OCI-LY1 (cell line): ENCODE results near the gene GSTT2B.
"Not testable (repeated sequence)": the region's sequence is repeated elsewhere in the genome, so short reads cannot be mapped to it uniquely, and the experiment has no call there.

Experiments
- H2AFZ ChIP-seq: fragments of 200-600 bp; sonication (generic), shearing (Covaris generic); 2 replicates; pipeline ENCODE4 v1.6.0; 2014; ENCODE audit warnings: antibody characterized with exemption, mild to moderate bottlenecking, low read length
- H3F3A ChIP-seq: fragments of 200-600 bp; sonication (generic), shearing (Covaris generic); 2 replicates; pipeline ENCODE4 v1.6.0; 2014; ENCODE audit warnings: mild to moderate bottlenecking, antibody characterized with exemption, low read length, moderate library complexity; ENCODE audit not compliant: insufficient read depth
- H3K27ac ChIP-seq: fragments of 200-600 bp; sonication (generic); 2 replicates; pipeline ENCODE4 v1.5.1; 2014; ENCODE audit warnings: low read length, mixed run types, mild to moderate bottlenecking, low read depth; ENCODE audit not compliant: poor library complexity, severe bottlenecking
- H3K27me3 ChIP-seq: fragments of 200-600 bp; sonication (generic); 2 replicates; pipeline ENCODE4 v1.6.0; 2014; ENCODE audit warnings: antibody characterized with exemption, mild to moderate bottlenecking, low read length, moderate library complexity; ENCODE audit not compliant: insufficient read depth
- H3K36me3 ChIP-seq: fragments of 200-600 bp; sonication (generic); 2 replicates; pipeline ENCODE4 v1.6.1; 2014; ENCODE audit warnings: mild to moderate bottlenecking, antibody characterized with exemption, low read length, moderate library complexity, mixed read lengths; ENCODE audit not compliant: insufficient read depth
- H3K4me1 ChIP-seq: fragments of 200-600 bp; sonication (generic); 2 replicates; pipeline ENCODE4 v1.5.1; 2014; ENCODE audit warnings: mild to moderate bottlenecking, low read length, moderate library complexity; ENCODE audit not compliant: insufficient read depth, severe bottlenecking
- H3K4me2 ChIP-seq: fragments of 200-600 bp; sonication (generic), shearing (Covaris generic); 2 replicates; pipeline ENCODE4 v1.6.1; 2014; ENCODE audit warnings: low read length
- H3K4me3 ChIP-seq: fragments of 200-600 bp; sonication (generic); 2 replicates; pipeline ENCODE4 v1.5.1; 2014; ENCODE audit warnings: low read length, low read depth, mild to moderate bottlenecking, mixed read lengths; ENCODE audit not compliant: poor library complexity, severe bottlenecking
- H3K79me2 ChIP-seq: fragments of 200-600 bp; shearing (Covaris generic); 2 replicates; pipeline ENCODE4 v1.6.1; 2016; ENCODE audit warnings: mixed run types, low read length, mixed read lengths; ENCODE audit not compliant: insufficient read depth
- H3K9ac ChIP-seq: fragments of 200-600 bp; sonication (generic), shearing (Covaris generic); 2 replicates; pipeline ENCODE4 v1.6.1; 2014; ENCODE audit warnings: mild to moderate bottlenecking, low read length, mixed read lengths
- H3K9me2 ChIP-seq: fragments of 200-600 bp; sonication (generic), shearing (Covaris generic); 2 replicates; pipeline ENCODE4 v1.6.1; 2014; ENCODE audit warnings: low read depth, mild to moderate bottlenecking, low read length, mixed read lengths
- H3K9me3 ChIP-seq: fragments of 200-600 bp; shearing (Covaris generic); 2 replicates; pipeline ENCODE4 v1.6.1; 2014; ENCODE audit warnings: low read length, mixed read lengths
- H4K20me1 ChIP-seq: fragments of 200-600 bp; sonication (generic), shearing (Covaris generic); 2 replicates; pipeline ENCODE4 v1.6.0; 2016; ENCODE audit warnings: mild to moderate bottlenecking, low read length; ENCODE audit not compliant: insufficient read depth
- EZH2 ChIP-seq: fragments of 200-600 bp; sonication (generic), shearing (Covaris generic); IDR thresholded peaks from 2 replicates; pipeline ENCODE4 v1.8.0; 2017; ENCODE audit warnings: borderline replicate concordance, mixed run types, mild to moderate bottlenecking, antibody characterized with exemption, low read length, moderate library complexity, mixed read lengths
- TF ChIP-seq, protein P1 (sequence below): fragments of 200-600 bp; sonication (generic), shearing (Covaris generic); IDR thresholded peaks from 2 replicates; pipeline ENCODE4 v1.5.1; 2017; ENCODE audit warnings: mild to moderate bottlenecking, antibody characterized with exemption, low read length, moderate library complexity, mixed read lengths

The GSTT2B gene

DNA sequence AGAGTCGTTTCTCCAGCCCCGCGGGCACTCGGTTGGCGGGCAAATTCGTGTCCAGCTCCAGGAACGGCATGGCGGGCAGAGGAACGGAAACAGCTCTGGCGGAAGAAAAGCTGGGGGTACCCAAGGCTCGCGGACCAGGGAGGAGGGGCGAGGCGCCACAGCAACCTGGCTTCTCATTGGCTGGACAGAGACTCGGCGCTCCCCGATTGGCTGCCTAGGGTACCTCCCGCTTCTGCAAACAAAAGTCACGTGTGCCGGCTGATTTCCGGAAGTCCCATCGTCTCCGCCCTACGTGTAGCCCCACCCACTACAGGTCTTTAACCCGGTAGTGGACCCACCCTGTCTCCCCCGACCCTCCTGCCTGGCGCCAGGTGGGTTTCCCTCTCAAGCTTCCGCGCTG, 13.3 kb upstream of the GSTT2B start, which contains the start of gene DDT:
Gene DDT (minus strand): TSS at position 97 of the 400 bp plus-strand sequence. CDS start 27 bp downstream, at position 70.
- not testable (repeated sequence) for H3K79me2 ChIP-seq, H3K4me2 ChIP-seq, H4K20me1 ChIP-seq, H2AFZ ChIP-seq, H3K9me2 ChIP-seq, H3K27ac ChIP-seq, H3F3A ChIP-seq, H3K27me3 ChIP-seq, H3K4me3 ChIP-seq, H3K4me1 ChIP-seq, H3K9ac ChIP-seq, H3K9me3 ChIP-seq
- peaks cover 27% of the 10 kb centered on the region for H3K36me3 ChIP-seq

DNA sequence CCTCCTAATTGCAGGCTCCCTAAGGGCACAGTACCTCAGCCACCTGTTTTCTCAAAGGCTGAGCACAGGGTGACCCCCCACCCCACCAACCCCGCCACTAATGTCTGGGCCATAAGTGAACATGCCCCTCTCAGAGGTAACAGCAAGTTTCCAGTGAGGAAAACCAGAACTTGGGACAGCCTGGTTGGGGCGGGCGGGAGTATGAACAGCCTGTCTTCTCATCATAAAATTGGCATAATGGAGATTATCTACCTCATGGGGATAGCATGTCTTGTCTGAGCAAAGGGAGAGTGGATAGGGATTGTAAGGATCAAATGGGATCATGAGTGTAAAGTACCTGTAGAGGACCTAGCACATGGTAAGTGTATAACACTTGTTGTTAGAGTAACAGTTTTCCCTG, 10.9 kb upstream of the GSTT2B start:
- not testable (repeated sequence) for H3K27ac ChIP-seq, H3K4me3 ChIP-seq, H3F3A ChIP-seq, H3K79me2 ChIP-seq, H3K4me1 ChIP-seq, H3K9me3 ChIP-seq, H3K9ac ChIP-seq, H2AFZ ChIP-seq, H3K9me2 ChIP-seq, H3K27me3 ChIP-seq, H3K4me2 ChIP-seq, H4K20me1 ChIP-seq
- H3K36me3 ChIP-seq = peaks cover 32% of the 10 kb centered on the region

DNA sequence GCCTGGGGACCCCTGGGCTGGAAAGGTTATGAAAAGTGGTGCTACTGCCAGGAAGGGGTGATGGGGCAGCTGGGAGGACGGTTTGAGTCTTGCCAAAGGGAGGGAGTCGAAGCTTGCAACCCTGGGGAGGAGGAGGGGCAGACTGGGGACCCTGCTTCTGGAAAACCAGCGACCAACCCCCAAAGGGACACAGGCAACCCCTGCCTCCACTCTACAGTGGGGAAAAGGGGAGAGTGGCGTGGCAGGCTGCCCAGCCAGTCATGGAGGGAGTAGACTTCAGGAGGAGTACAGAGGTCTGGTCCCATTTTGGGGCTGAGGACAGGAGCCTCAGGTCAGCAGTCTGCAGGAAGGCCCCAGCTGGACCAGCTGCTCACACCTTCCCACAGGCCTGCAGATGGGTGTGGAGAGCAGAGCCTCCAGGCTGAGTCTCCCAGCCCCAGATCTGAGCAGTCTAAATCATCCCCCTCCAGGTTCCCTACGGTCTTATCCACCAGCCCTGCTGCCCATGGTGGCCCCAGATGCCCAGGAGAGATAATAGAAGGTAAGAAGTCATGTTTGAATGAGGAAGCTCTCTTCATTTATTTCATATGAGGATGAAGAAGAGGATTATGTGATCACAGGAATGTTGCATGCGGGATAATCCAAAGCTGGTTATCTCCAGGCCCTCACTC, 10.0 kb upstream of the GSTT2B start:
- no peak overlapping the region for H3K4me2 ChIP-seq

DNA sequence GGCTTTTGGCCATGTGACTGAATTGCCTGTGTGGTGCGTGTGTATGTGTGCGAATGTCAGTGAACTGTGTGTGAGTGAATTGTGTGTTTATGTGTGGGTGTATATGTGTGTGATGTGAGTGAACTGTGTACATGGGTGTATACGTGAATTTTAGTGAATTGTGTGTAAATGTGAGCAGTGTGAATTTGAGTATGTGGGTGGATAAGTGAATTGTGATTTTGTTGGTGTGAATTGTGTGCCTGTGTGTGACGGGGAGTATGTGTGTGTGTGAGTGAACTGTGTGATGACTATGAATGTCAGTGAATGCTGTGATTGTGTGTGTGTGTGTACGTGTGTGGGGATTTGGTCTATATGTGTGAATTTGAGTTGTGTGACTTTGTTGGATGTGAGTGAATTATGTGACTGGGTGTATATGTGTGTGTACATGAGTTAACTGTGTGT, 9.2 kb upstream of the GSTT2B start:
- no peaks in the 10 kb centered on the region for H3K79me2 ChIP-seq
- peaks cover 32% of the 10 kb centered on the region for H3K36me3 ChIP-seq
- no peaks in the 10 kb centered on the region for H3K9me3 ChIP-seq
- no peak overlapping the region for H3K9ac ChIP-seq
- no peak overlapping the region for H3K27ac ChIP-seq
- H3K4me2 ChIP-seq = no peak overlapping the region
- H3K9me2 ChIP-seq = no peaks in the 10 kb centered on the region
- H3K4me1 ChIP-seq = no peaks in the 10 kb centered on the region
- no peaks in the 10 kb centered on the region for H4K20me1 ChIP-seq
- H3K27me3 ChIP-seq = no peaks in the 10 kb centered on the region
- no peak overlapping the region for H3K4me3 ChIP-seq
- H3F3A ChIP-seq = no peaks in the 10 kb centered on the region
- no peak overlapping the region for H2AFZ ChIP-seq
- TF ChIP-seq EZH2 = no peak
- TF ChIP-seq, protein P1, sequence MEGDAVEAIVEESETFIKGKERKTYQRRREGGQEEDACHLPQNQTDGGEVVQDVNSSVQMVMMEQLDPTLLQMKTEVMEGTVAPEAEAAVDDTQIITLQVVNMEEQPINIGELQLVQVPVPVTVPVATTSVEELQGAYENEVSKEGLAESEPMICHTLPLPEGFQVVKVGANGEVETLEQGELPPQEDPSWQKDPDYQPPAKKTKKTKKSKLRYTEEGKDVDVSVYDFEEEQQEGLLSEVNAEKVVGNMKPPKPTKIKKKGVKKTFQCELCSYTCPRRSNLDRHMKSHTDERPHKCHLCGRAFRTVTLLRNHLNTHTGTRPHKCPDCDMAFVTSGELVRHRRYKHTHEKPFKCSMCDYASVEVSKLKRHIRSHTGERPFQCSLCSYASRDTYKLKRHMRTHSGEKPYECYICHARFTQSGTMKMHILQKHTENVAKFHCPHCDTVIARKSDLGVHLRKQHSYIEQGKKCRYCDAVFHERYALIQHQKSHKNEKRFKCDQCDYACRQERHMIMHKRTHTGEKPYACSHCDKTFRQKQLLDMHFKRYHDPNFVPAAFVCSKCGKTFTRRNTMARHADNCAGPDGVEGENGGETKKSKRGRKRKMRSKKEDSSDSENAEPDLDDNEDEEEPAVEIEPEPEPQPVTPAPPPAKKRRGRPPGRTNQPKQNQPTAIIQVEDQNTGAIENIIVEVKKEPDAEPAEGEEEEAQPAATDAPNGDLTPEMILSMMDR = no peak

More for the DNA sequence above, 10.0 kb upstream of the GSTT2B start:
- no peaks in the 10 kb centered on the region for H3K9me2 ChIP-seq
- H3K36me3 ChIP-seq = peaks cover 32% of the 10 kb centered on the region
- no peaks in the 10 kb centered on the region for H3K9me3 ChIP-seq
- TF ChIP-seq, protein P1 = no peak
- no peak for TF ChIP-seq EZH2
- no peaks in the 10 kb centered on the region for H3F3A ChIP-seq
- H4K20me1 ChIP-seq = no peaks in the 10 kb centered on the region
- H3K4me3 ChIP-seq = no peak overlapping the region
- H3K27ac ChIP-seq = no peak overlapping the region
- H3K4me1 ChIP-seq = no peaks in the 10 kb centered on the region
- no peaks in the 10 kb centered on the region for H3K79me2 ChIP-seq
- H2AFZ ChIP-seq = no peak overlapping the region
- no peak overlapping the region for H3K9ac ChIP-seq
- H3K27me3 ChIP-seq = no peaks in the 10 kb centered on the region
